Ovary (tissue), 3 donors: ENCODE results near the gene SGK2.

Experiments
- EP300 ChIP-seq: sonication (generic); formaldehyde crosslinking; IDR thresholded peaks from one replicate; pipeline ENCODE4 v1.6.1; 2017; ENCODE audit warnings: antibody characterized with exemption
- POLR2A ChIP-seq: fragments of 450-650 bp; IDR thresholded peaks from one replicate; pipeline ENCODE4 v1.6.1; 2017; ENCODE audit warnings: antibody characterized with exemption, mild to moderate bottlenecking, moderate library complexity
- TF ChIP-seq, protein P1 (sequence below), 3 donors: fragments of 450-650 bp in 2 of 3; fragments of 200-600 bp in 1 of 3; IDR thresholded peaks; one replicate each; pipeline versions ENCODE4 v1.5.1 to v1.8.0; 2016 to 2022; ENCODE audit warnings: antibody characterized with exemption in 3 of 3, mild to moderate bottlenecking in 1 of 3
- donor health status: DM: no; HTN: no; CAD: no.

DNA sequence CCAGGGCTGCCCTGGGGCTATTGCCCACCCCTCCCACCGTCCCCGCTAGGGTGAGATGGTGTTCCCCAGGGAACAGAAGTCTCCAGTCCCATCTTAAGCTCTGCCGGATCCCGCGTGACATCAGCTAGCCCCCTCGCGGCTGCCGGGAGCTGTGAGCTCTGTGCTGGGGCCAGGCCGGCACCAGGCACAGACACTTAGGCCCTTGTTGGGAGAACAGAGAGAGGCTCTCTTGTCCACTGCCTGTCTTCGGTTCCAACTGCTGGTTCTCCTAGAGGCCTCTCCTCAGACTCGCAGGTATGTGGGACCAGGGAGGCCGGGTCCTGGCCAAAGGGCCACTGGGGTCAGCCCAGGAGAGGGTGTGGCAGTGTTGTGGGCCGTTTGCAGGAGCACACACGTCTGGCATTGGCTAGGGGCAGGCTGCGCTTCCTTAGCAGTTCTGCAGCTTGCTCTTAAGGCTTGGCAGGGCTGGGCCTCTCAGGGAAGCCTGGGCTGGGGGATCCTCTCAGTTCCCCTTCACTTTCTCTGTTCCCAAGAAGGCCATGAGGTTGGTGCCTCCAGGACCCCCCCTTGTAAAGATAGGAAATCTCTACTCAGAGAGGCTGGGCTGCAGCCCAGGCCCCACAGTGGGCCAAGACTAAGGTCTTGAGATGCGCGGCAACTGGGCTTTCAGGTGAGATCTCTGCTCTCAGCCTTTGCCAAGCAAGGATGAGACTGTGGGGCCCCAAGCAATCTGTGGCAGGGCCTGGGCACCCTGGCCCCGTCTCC, 6.3 kb downstream of the SGK2 start:
- TF ChIP-seq, protein P1, sequence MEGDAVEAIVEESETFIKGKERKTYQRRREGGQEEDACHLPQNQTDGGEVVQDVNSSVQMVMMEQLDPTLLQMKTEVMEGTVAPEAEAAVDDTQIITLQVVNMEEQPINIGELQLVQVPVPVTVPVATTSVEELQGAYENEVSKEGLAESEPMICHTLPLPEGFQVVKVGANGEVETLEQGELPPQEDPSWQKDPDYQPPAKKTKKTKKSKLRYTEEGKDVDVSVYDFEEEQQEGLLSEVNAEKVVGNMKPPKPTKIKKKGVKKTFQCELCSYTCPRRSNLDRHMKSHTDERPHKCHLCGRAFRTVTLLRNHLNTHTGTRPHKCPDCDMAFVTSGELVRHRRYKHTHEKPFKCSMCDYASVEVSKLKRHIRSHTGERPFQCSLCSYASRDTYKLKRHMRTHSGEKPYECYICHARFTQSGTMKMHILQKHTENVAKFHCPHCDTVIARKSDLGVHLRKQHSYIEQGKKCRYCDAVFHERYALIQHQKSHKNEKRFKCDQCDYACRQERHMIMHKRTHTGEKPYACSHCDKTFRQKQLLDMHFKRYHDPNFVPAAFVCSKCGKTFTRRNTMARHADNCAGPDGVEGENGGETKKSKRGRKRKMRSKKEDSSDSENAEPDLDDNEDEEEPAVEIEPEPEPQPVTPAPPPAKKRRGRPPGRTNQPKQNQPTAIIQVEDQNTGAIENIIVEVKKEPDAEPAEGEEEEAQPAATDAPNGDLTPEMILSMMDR (IDR thresholded peaks at IDR 0.05): no peak
- TF ChIP-seq POLR2A: no peak
- no peak for TF ChIP-seq EP300
